Immature natural killer cell (primary cell): Measurements from ENCODE around the gene ATP8B3. TPM values are rescaled to one million over a fixed set of nuclear protein-coding genes. Genes with fewer than 3 reads are reported as not detected.
A peak's percentile ranks its signal among the peaks of the same experiment; 100 is the strongest.

Source experiments
- DNase-seq, 3 donors: peaks; one replicate each; pipeline ENCODE4 v3.0.0; 2022; ENCODE audit warnings: mixed read lengths in 1 of 3
- H3K27ac Mint-ChIP-seq, 6 donors: one replicate each; pipeline ENCODE4 v1.8.0; 2020; ENCODE audit warnings: mixed read lengths in 6 of 6, mild to moderate bottlenecking in 5 of 6, inconsistent platforms in 4 of 6, moderate library complexity in 3 of 6
- H3K27me3 Mint-ChIP-seq, 3 donors: one replicate each; pipeline ENCODE4 v1.8.0; 2020 to 2021; ENCODE audit warnings: low read depth in 3 of 3, mild to moderate bottlenecking in 3 of 3, mixed read lengths in 3 of 3, moderate library complexity in 3 of 3, inconsistent platforms in 1 of 3
- H3K36me3 Mint-ChIP-seq, 3 donors: one replicate each; pipeline ENCODE4 v1.8.0; 2020; ENCODE audit warnings: mixed read lengths in 3 of 3, inconsistent platforms in 2 of 3, mild to moderate bottlenecking in 2 of 3
- H3K4me1 Mint-ChIP-seq, 2 donors: one replicate each; pipeline ENCODE4 v1.8.0; 2020; ENCODE audit warnings: inconsistent platforms in 2 of 2, mild to moderate bottlenecking in 2 of 2, mixed read lengths in 2 of 2, moderate library complexity in 1 of 2
- H3K4me3 Mint-ChIP-seq, 5 donors: one replicate each; pipeline ENCODE4 v1.8.0; 2020; ENCODE audit warnings: mild to moderate bottlenecking in 5 of 5, mixed read lengths in 5 of 5, inconsistent platforms in 3 of 5, moderate library complexity in 3 of 5
- H3K9me3 Mint-ChIP-seq, 6 donors: one replicate each; pipeline ENCODE4 v1.8.0; 2020; ENCODE audit warnings: mild to moderate bottlenecking in 6 of 6, mixed read lengths in 6 of 6, inconsistent platforms in 4 of 6, moderate library complexity in 3 of 6
- polyA plus RNA-seq, 3 donors: library from polyadenylated mRNA; unstranded; fragments of 300-500 nt; fragmentation: Illumina TruSeq; gene quantifications; one replicate each; pipeline ENCODE4 v1.2.3, GENCODE V29; 2021

The ATP8B3 gene
- polyA plus RNA-seq, 3 donors from 2014 or later: 1.7 to 3.3 (median 3.1) TPM

- Mint-ChIP-seq H3K4me3 (peak overlapping the region; percentile 91 to 97 (median 96)), H3K27me3 (peaks cover 0 to 5% (median 4%) of the 10 kb centered on the region in 3 donors), H3K27ac (peak overlapping the region; percentile 31 to 96 (median 90)), H3K9me3 (no peaks in the 10 kb centered on the region), H3K4me1 (peaks cover 11% of the 10 kb centered on the region in 2 donors), H3K36me3 (no peaks in the 10 kb centered on the region)
- DNase-seq: no peak
These were observed 1.4 kb upstream of the ATP8B3 start for GRCh38 chr19:1813192-1814182.

GRCh38 chr19:1812426-1813191 is 533 bp upstream of the ATP8B3 start:
- peak overlapping the region; percentile 76 to 96 (median 90) for H3K27ac Mint-ChIP-seq
- H3K9me3 Mint-ChIP-seq: no peaks in the 10 kb centered on the region
- H3K27me3 Mint-ChIP-seq: peaks cover 0 to 5% (median 4%) of the 10 kb centered on the region in 3 donors
- no peaks in the 10 kb centered on the region for H3K36me3 Mint-ChIP-seq
- peak overlapping the region; percentile 91 to 97 (median 96) for H3K4me3 Mint-ChIP-seq
- peak; percentile 80 to 86 (median 85) for DNase-seq
- peaks cover 11% of the 10 kb centered on the region in 2 donors for H3K4me1 Mint-ChIP-seq

- peak in 1 of 3 donors; percentile 11 for DNase-seq
- H3K4me1 Mint-ChIP-seq: peaks cover 11% of the 10 kb centered on the region in 2 donors
These were observed 593 bp downstream of the ATP8B3 start for GRCh38 chr19:1811472-1811894.

GRCh38 chr19:1810439-1811160 is 1.5 kb downstream of the ATP8B3 start:
- H3K27me3 Mint-ChIP-seq: peaks cover 0 to 5% (median 4%) of the 10 kb centered on the region in 3 donors
- H3K27ac Mint-ChIP-seq: peak overlapping the region in 1 of 6 donors; percentile 51
- peak overlapping the region in 4 of 5 donors; percentile 47 to 95 (median 52) for H3K4me3 Mint-ChIP-seq
- no peaks in the 10 kb centered on the region for H3K36me3 Mint-ChIP-seq
- DNase-seq: no peak
- peaks cover 11% of the 10 kb centered on the region in 2 donors for H3K4me1 Mint-ChIP-seq
- H3K9me3 Mint-ChIP-seq: no peaks in the 10 kb centered on the region

More at GRCh38 chr19:1811472-1811894, 593 bp downstream of the ATP8B3 start:
- Mint-ChIP-seq H3K9me3 (no peaks in the 10 kb centered on the region), H3K36me3 (no peaks in the 10 kb centered on the region), H3K27ac (peak overlapping the region in 2 of 6 donors; percentile 15 to 40), H3K27me3 (peaks cover 0 to 5% (median 4%) of the 10 kb centered on the region in 3 donors), H3K4me3 (peak overlapping the region; percentile 62 to 95 (median 78))

- Mint-ChIP-seq H3K4me1 (peaks cover 11% of the 10 kb centered on the region in 2 donors), H3K27ac (no peak overlapping the region)
These were observed 2.4 kb downstream of the ATP8B3 start for GRCh38 chr19:1809678-1810077.

GRCh38 chr19:1808395-1808731 is 3.7 kb downstream of the ATP8B3 start:
- no peak overlapping the region for H3K27ac Mint-ChIP-seq
- peak overlapping the region in 1 of 5 donors; percentile 18 for H3K4me3 Mint-ChIP-seq
- H3K27me3 Mint-ChIP-seq: peaks cover 0 to 5% (median 0%) of the 10 kb centered on the region in 3 donors
- no peak for DNase-seq
- no peaks in the 10 kb centered on the region for H3K36me3 Mint-ChIP-seq
- peaks cover 11% of the 10 kb centered on the region in 2 donors for H3K4me1 Mint-ChIP-seq
- H3K9me3 Mint-ChIP-seq: no peaks in the 10 kb centered on the region

More at GRCh38 chr19:1809678-1810077, 2.4 kb downstream of the ATP8B3 start:
- no peak for DNase-seq
- H3K36me3 Mint-ChIP-seq: no peaks in the 10 kb centered on the region
- H3K9me3 Mint-ChIP-seq: no peaks in the 10 kb centered on the region
- H3K4me3 Mint-ChIP-seq: no peak overlapping the region
- peaks cover 0 to 5% (median 2%) of the 10 kb centered on the region in 3 donors for H3K27me3 Mint-ChIP-seq

- Mint-ChIP-seq H3K27me3 (peaks cover 0 to 2% (median 0%) of the 10 kb centered on the region in 3 donors), H3K36me3 (no peaks in the 10 kb centered on the region), H3K4me3 (no peak overlapping the region), H3K27ac (no peak overlapping the region), H3K4me1 (peaks cover 6% of the 10 kb centered on the region in 2 donors), H3K9me3 (no peaks in the 10 kb centered on the region)
- no peak for DNase-seq
These were observed 4.2 kb downstream of the ATP8B3 start for GRCh38 chr19:1807695-1808394.

- Mint-ChIP-seq H3K9me3 (no peaks in the 10 kb centered on the region), H3K27ac (no peak overlapping the region), H3K27me3 (peaks cover 0 to 1% (median 0%) of the 10 kb centered on the region in 3 donors), H3K4me1 (peaks cover 0 to 1% of the 10 kb centered on the region in 2 donors), H3K4me3 (no peak overlapping the region), H3K36me3 (no peaks in the 10 kb centered on the region)
- DNase-seq: no peak
These were observed 4.9 kb downstream of the ATP8B3 start for GRCh38 chr19:1807030-1807694.

GRCh38 chr19:1806184-1807029 is 5.7 kb downstream of the ATP8B3 start:
- Mint-ChIP-seq H3K9me3 (no peaks in the 10 kb centered on the region), H3K27ac (peak overlapping the region in 1 of 6 donors; percentile 4), H3K27me3 (peaks cover 0 to 1% (median 0%) of the 10 kb centered on the region in 3 donors), H3K4me1 (peaks cover 0 to 1% of the 10 kb centered on the region in 2 donors), H3K4me3 (no peak overlapping the region), H3K36me3 (no peaks in the 10 kb centered on the region)
- no peak for DNase-seq

- H3K9me3 Mint-ChIP-seq: no peaks in the 10 kb centered on the region
- H3K4me3 Mint-ChIP-seq: no peak overlapping the region
- H3K27ac Mint-ChIP-seq: no peak overlapping the region
- no peaks in the 10 kb centered on the region for H3K36me3 Mint-ChIP-seq
- DNase-seq: no peak
- peaks cover 0 to 1% (median 0%) of the 10 kb centered on the region in 3 donors for H3K27me3 Mint-ChIP-seq
- no peaks in the 10 kb centered on the region for H3K4me1 Mint-ChIP-seq
These were observed 6.5 kb downstream of the ATP8B3 start for GRCh38 chr19:1805401-1806183.

GRCh38 chr19:1804858-1805257 is 7.2 kb downstream of the ATP8B3 start:
- H3K4me1 Mint-ChIP-seq: no peaks in the 10 kb centered on the region
- H3K4me3 Mint-ChIP-seq: no peak overlapping the region
- no peaks in the 10 kb centered on the region for H3K9me3 Mint-ChIP-seq
- peaks cover 0 to 1% (median 0%) of the 10 kb centered on the region in 3 donors for H3K27me3 Mint-ChIP-seq
- no peak for DNase-seq
- H3K36me3 Mint-ChIP-seq: peaks cover 3 to 5% (median 4%) of the 10 kb centered on the region in 3 donors
- no peak overlapping the region for H3K27ac Mint-ChIP-seq
